Ectodermal cell (in vitro differentiated cells): ENCODE results near the gene SELENBP1. TPM values are rescaled to one million over a fixed set of nuclear protein-coding genes. Genes with fewer than 3 reads are reported as not detected.

Experiments used
- H3K27ac ChIP-seq: 2 replicates; pipeline ENCODE4 v1.7.0; 2013; ENCODE audit warnings: mild to moderate bottlenecking, low read depth, low read length; ENCODE audit not compliant: insufficient read depth, poor library complexity, severe bottlenecking
- H3K27me3 ChIP-seq: 2 replicates; pipeline ENCODE4 v1.7.0; 2013; ENCODE audit warnings: mild to moderate bottlenecking, low read length; ENCODE audit not compliant: insufficient read depth, control insufficient read depth, poor library complexity, severe bottlenecking
- H3K36me3 ChIP-seq: one replicate; pipeline ENCODE4 v1.7.0; 2013; ENCODE audit warnings: low read length; ENCODE audit not compliant: control insufficient read depth, insufficient read depth
- H3K4me1 ChIP-seq: one replicate; pipeline ENCODE4 v1.7.0; 2013; ENCODE audit warnings: low read length; ENCODE audit not compliant: control insufficient read depth, insufficient read depth
- H3K4me3 ChIP-seq: 2 replicates; pipeline ENCODE4 v1.7.0; 2013; ENCODE audit warnings: low read depth, low read length, control low read depth; ENCODE audit not compliant: insufficient read depth
- H3K9me3 ChIP-seq: 2 replicates; pipeline ENCODE4 v1.7.0; 2013; ENCODE audit warnings: mild to moderate bottlenecking, low read length, moderate library complexity; ENCODE audit not compliant: control insufficient read depth
- WGBS, 2 experiments: methylation state at CpG; one replicate each; pipeline ENCODE4 v1.1.7; 2013; ENCODE audit warnings: missing lambda C conversion rate in 2 of 2; 5-methylcytosine and 5-hydroxymethylcytosine counted together
- polyA plus RNA-seq, 4 experiments: library from polyadenylated mRNA; stranded (reverse); fragments of 50-300 nt; gene quantifications; one replicate each; pipeline ENCODE4 v1.2.3, GENCODE V29; 2013

SELENBP1 gene
- polyA plus RNA-seq (2013, experiment 1 of 4): 71.7 TPM
- 76.0 TPM for polyA plus RNA-seq (2013, experiment 2 of 4)
- 57.0 TPM for polyA plus RNA-seq (2013, experiment 3 of 4)
- 68.5 TPM for polyA plus RNA-seq (2013, experiment 4 of 4)

DNA sequence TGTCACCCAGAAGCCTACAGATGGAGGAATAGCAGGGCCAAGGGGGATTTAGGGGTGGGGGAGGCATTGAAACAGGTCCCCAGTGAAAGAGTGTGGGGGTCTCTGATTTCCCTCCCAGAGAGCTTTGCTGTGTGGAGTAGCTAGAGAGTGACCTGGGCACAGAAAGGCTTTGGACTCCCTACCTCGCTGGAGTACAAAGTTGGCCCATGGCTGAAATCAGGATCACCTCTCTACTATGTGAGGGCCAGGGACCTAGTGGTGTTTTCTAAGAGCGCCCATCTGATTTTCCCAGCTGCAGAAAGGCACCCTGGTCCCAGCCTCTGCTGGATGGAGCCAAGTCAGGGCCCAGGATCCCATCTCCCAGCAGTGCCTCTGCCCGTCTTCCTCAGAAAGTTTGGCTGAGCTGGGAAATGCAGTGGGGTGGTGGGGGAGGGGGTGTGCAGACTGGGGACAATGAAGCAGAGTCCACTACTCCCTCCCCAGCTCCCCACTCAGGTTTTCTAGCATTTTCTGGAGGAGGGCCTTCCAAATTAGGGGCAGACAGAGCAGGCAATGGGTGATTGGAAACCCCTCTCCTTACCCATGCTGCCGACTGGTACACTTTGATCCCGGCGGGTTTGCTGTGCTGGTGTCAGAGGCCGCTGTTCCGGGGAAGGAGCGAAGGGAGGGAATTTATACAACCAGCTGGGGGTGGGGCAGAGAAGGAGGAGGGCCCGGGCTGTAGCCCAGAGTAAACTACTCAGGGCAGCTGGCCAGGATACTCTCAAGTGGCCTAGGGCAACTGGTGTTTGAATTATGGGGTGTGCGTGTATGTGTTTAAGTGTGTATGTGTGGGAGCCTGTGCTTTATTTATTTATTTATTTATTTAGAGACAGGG lies at the start of gene SELENBP1:
Gene SELENBP1, minus strand, starts transcription at position 648 of the 877 bp plus-strand sequence. Its CDS starts 64 bp downstream, at position 584.
- Histone ChIP-seq H3K9me3 (no peaks in the 10 kb centered on the region), H3K4me1 (peaks cover 24% of the 10 kb centered on the region), H3K27ac (peak within 1 kb of the TSS; percentile 78), H3K36me3 (no peaks in the 10 kb centered on the region), H3K4me3 (peak within 1 kb of the TSS; percentile 40), H3K27me3 (no peaks in the 10 kb centered on the region)
- 22 to 25% methylated on average over 10 to 11 of the region's 11 CpGs for WGBS, 2 experiments

DNA sequence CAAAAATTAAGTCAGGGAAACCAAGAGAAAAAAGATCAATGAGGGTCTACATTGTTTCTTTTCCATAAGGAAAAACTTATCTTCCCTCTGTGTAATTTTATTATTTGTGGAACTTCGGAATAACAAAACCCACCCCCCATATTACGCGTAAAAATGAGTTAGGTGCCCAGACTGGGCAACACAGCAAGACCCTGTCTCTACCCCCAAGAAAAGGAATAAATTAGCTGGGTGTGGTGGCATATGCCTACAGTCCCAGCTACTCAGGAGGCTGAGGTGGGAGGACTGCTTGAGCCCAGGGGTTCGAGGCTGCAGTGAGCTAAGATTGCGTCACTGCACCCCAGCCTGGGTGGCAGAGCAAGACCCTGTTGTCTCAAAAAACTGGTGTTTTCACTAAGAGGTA lies 47.3 kb upstream of the SELENBP1 start:
- Histone ChIP-seq H3K4me3 (no peak overlapping the region), H3K4me1 (no peaks in the 10 kb centered on the region), H3K9me3 (no peaks in the 10 kb centered on the region), H3K27ac (no peak overlapping the region), H3K27me3 (no peaks in the 10 kb centered on the region), H3K36me3 (peaks cover 53% of the 10 kb centered on the region)
- 68 to 73% methylated on average over 4 to 5 of the region's 5 CpGs for WGBS, 2 experiments

DNA sequence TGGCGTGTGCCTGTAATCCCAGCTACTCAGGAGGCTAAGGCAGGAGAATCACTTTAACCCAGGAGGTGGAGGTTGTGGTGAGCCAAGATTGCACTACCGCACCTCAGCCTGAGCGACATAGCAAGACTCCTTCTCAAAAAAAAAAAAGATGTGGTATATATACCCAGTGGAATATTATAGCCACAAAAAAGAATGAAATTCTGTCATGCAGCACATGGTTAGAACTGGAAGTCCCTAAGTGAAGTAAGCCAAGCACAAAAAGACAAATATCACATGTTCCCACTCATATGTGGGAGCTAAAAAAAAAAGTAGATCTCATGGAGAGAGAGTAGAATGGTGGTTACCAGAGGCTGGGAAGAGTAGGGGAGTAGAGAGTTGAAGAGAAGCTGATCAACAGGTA lies 45.6 kb upstream of the SELENBP1 start:
- 88 to 94% methylated on average over 3 of the region's 3 CpGs for WGBS, 2 experiments
- Histone ChIP-seq H3K27me3 (no peaks in the 10 kb centered on the region), H3K4me3 (no peak overlapping the region), H3K27ac (no peak overlapping the region), H3K36me3 (peaks cover 38% of the 10 kb centered on the region), H3K9me3 (no peaks in the 10 kb centered on the region), H3K4me1 (no peaks in the 10 kb centered on the region)

DNA sequence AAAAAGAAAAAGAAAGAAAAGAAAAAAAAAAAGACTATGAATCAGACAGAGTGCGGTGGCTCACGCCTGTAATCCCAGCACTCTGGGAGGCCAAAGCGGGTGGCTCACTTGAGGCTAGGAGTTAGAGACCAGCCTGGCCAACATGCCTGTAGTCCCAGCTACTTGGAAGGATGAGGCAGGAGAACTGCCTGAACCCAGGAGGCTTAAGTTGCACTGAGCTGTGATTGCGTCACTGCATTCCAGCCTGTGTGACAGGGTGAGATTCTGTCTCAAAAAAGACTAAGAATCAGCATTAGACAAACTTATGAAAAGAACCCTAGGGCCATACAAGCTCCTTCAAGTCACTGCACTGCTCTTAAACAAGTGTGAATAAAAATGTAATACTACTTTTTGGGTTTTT lies 43.7 kb upstream of the SELENBP1 start:
- Histone ChIP-seq H3K27me3 (no peaks in the 10 kb centered on the region), H3K9me3 (no peaks in the 10 kb centered on the region), H3K36me3 (peaks cover 43% of the 10 kb centered on the region), H3K4me3 (no peak overlapping the region), H3K4me1 (no peaks in the 10 kb centered on the region), H3K27ac (no peak overlapping the region)
- WGBS, 2 experiments: 90 to 95% methylated on average over 4 of the region's 4 CpGs

DNA sequence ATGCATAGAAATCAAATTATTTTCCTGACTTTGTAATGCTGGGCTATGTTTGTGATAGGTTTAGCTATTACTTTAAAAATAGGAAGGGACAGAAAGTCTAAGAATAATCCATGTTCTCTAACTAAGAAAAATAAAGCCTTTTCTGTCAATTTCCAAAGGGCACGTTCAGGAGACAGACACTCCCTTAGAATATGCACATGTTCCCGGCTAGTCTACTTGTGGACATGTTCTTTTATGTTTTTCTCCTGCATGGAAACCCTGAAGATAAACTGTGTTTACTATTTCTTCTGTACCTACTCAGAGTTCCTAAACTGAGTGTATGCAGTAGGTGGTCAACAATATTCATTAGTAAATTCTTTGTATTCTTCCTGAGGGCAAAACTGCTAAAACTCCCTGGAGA lies 39.4 kb upstream of the SELENBP1 start:
- H3K9me3 ChIP-seq: no peaks in the 10 kb centered on the region
- peaks cover 65% of the 10 kb centered on the region for H3K36me3 ChIP-seq
- no peaks in the 10 kb centered on the region for H3K27me3 ChIP-seq
- no peaks in the 10 kb centered on the region for H3K4me1 ChIP-seq
- H3K4me3 ChIP-seq: no peak overlapping the region
- 85 to 96% methylated on average over 2 of the region's 2 CpGs for WGBS, 2 experiments
- H3K27ac ChIP-seq: no peak overlapping the region

DNA sequence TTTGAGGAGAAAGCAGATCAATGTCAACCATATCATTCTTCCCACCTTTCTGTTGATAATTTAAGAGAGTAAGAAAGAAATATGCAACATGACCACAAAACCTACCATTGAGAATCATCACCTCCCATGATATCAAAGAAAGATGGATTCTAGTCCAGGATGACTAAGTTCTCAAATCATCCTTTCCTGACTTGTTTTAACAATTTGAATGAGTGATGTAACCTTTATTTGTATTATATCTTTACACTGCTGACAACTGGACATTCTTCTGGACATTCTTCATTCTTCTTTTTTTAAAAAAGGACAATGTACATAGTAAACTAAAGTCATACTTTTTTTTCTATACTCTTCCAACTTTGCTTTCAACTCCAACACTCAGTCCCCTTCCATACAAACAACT lies 36.4 kb upstream of the SELENBP1 start:
- Histone ChIP-seq H3K36me3 (peaks cover 84% of the 10 kb centered on the region), H3K27ac (no peak overlapping the region), H3K4me3 (no peak overlapping the region), H3K4me1 (no peaks in the 10 kb centered on the region), H3K9me3 (no peaks in the 10 kb centered on the region), H3K27me3 (no peaks in the 10 kb centered on the region)

DNA sequence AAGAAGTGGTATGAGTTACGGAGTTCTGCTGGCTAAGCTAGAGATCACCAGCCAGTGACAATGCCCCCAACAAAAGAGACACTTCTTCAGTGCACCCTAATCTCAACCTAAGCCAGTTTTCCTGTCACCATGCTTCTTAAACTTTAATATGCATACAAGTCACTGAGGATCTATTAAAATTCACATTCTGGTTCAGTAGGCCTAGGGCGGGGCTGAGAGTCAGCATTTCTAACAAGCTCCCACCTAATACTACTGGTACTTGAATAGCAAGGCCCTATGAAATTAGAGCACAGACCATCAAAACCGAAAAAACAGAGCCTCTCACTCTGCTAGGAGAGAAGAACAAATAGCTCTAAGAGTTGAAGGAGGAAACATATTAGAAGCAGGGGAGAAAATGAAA lies 34.8 kb upstream of the SELENBP1 start:
- Histone ChIP-seq H3K27ac (no peak overlapping the region), H3K27me3 (no peaks in the 10 kb centered on the region), H3K36me3 (peaks cover 79% of the 10 kb centered on the region), H3K4me3 (no peak overlapping the region), H3K9me3 (no peaks in the 10 kb centered on the region), H3K4me1 (no peaks in the 10 kb centered on the region)
- 91% methylated on average over 3 of the region's 3 CpGs for WGBS, 2 experiments

DNA sequence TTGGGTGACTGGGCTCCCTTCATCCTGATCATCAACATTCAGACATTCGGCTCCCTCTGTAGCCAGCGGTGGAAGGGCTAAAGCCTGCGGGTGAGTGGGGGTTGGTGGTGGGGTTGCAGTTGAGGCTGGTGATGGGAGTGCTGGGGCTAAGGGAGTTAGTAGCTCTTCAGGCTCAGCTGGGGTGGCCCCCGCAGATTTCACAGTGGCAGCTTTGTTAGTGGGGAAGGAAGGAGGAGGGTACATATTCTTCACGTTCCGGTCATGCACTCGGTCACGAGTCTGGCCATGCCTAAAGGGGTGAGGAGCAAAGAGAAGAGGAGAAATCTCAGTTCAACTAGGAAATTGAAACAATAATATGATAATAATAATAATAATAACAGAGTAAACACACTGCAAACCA lies 33.7 kb upstream of the SELENBP1 start:
- H3K4me3 ChIP-seq: no peak overlapping the region
- H3K4me1 ChIP-seq: no peaks in the 10 kb centered on the region
- no peaks in the 10 kb centered on the region for H3K9me3 ChIP-seq
- peaks cover 79% of the 10 kb centered on the region for H3K36me3 ChIP-seq
- no peaks in the 10 kb centered on the region for H3K27me3 ChIP-seq
- WGBS, 2 experiments: 92 to 99% methylated on average over 8 of the region's 8 CpGs
- H3K27ac ChIP-seq: no peak overlapping the region

DNA sequence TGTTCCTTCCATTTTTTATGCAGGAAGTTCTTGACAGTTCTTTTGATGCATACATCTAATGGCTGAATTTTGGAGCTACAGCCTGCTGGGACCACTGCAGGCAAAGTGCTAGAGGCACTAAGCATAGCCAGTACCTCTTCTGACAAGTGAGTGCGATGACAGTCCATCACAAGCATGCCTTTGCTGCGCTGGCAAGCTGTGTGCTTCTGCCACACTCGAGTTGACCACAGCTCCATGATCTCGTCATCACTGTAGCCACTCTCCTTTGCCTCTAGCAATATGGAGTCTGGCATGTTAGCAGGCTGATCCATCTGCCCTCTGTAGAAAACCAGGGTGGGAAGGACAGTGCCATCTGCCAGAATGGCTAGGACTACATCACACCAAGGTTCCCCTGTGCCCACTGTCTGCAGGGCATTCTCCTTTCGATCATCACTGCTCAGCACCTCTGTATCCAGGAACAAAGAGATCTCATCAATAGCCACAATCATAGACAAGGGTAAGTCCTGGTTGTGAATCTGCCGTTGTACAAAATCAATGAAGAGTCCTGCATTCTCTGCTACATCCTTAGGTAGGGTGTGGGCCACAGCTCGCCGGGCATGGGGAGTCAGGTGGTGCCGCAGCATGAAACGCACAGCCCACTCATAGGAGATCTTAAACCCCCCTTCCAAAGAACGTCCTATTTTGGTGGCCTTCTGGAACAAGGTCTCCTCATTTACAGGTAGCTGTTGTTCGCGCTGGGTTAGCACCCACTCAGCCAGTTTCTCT lies 32.9 kb upstream of the SELENBP1 start:
- Histone ChIP-seq H3K27ac (no peak overlapping the region), H3K4me3 (no peak overlapping the region), H3K9me3 (no peaks in the 10 kb centered on the region), H3K36me3 (peaks cover 74% of the 10 kb centered on the region), H3K27me3 (no peaks in the 10 kb centered on the region), H3K4me1 (peaks cover 8% of the 10 kb centered on the region)
- 95 to 97% methylated on average over 13 of the region's 13 CpGs for WGBS, 2 experiments

DNA sequence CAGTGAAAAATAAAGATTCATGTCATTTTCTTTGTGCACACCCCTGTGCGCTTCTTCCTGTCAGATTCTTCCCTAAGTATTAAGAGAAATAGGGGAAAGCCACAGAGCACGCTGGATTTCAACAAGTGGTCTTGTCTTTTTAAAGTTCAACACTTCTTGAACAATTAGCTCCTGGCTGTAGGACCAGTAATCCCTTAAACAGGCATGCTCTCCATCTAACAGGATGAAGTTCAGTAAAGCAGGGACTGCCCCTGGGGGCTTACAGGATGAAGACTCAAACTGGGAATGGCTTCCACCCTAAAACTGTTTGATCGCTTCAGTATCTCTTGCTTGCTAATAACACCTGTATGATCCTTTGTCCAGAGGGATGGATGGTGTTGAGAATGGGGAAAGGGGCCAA lies 31.1 kb upstream of the SELENBP1 start:
- Histone ChIP-seq H3K36me3 (peaks cover 58% of the 10 kb centered on the region), H3K27me3 (no peaks in the 10 kb centered on the region), H3K27ac (no peak overlapping the region), H3K4me3 (no peak overlapping the region), H3K9me3 (no peaks in the 10 kb centered on the region), H3K4me1 (peaks cover 9% of the 10 kb centered on the region)
- WGBS, 2 experiments: 93 to 94% methylated on average over 3 of the region's 3 CpGs
